ENCODE measurements around the gene RBBP8NL. TPM values are rescaled to one million over a fixed set of nuclear protein-coding genes. Genes with fewer than 3 reads are reported as not detected.

Gene RBBP8NL
- total RNA-seq, 1 experiment from 2014 or later, result 0.28 TPM

GRCh38 chr20:62381842-62382241 lies 45.5 kb downstream of the RBBP8NL start:
- Histone ChIP-seq H3K79me2 (ENCODE audit: insufficient read depth, low read length) (peaks cover 4% of the 10 kb centered on the region; the same call in 1 of the 2 replicates), H4K20me1 (ENCODE audit: control insufficient read depth, insufficient read depth, insufficient read length) (no peaks in the 10 kb centered on the region), H4K91ac (ENCODE audit: insufficient read length, low read depth, low read length) (no peak overlapping the region), H3K18ac (ENCODE audit: insufficient read length, low read depth, low read length) (no peak overlapping the region), H3K79me1 (ENCODE audit: insufficient read depth, low read depth, low read length, poor library complexity, severe bottlenecking) (no peaks in the 10 kb centered on the region), H3K23ac (ENCODE audit: insufficient read length, low read depth, low read length) (no peak overlapping the region), H3K56ac (ENCODE audit: insufficient read length, low read depth, low read length) (no peak overlapping the region), H3K23me2 (ENCODE audit: insufficient read length, low read depth, low read length, poor library complexity, severe bottlenecking) (peaks cover 6% of the 10 kb centered on the region), H3K9me3 (ENCODE audit: control insufficient read depth, low read depth, low read length) (no peaks in the 10 kb centered on the region), H2AFZ (ENCODE audit: low read length) (no peak overlapping the region), H4K8ac (replicated peaks; ENCODE audit: insufficient read length, low read depth, low read length) (no peak overlapping the region), H2BK5ac (ENCODE audit: insufficient read length, low read length) (no peak overlapping the region), H3K27me3 (ENCODE audit: insufficient read depth, low read length) (no peaks in the 10 kb centered on the region), H3K4ac (ENCODE audit: low read depth, low read length) (no peak overlapping the region), H4K5ac (ENCODE audit: insufficient read length, low read depth, low read length) (no peak overlapping the region), H3K4me1 (ENCODE audit: insufficient read depth, low read length) (no peaks in the 10 kb centered on the region), H2BK12ac (ENCODE audit: insufficient read length, low read depth, low read length) (no peak overlapping the region), H3K9ac (ENCODE audit: extremely low read depth, insufficient read length, low read length) (no peak overlapping the region), H2BK20ac (ENCODE audit: low read depth, low read length, poor library complexity, severe bottlenecking) (no peak overlapping the region), H2BK120ac (ENCODE audit: low read depth, low read length, poor library complexity, severe bottlenecking) (no peak overlapping the region), H3K14ac (ENCODE audit: insufficient read depth, low read length) (no peak overlapping the region), H3K27ac (ENCODE audit: insufficient read length, low read depth, low read length) (no peak overlapping the region), H2AK5ac (ENCODE audit: insufficient read length, low read length) (no peak overlapping the region), H3T11ph (ENCODE audit: low read length) (no peak overlapping the region), H2BK15ac (ENCODE audit: low read depth, low read length) (no peak overlapping the region), H3K4me2 (ENCODE audit: insufficient read depth, insufficient read length, low read length) (no peak overlapping the region)
- Mint-ChIP-seq H3K4me3 (peak overlapping the region in 1 of 2 experiments; percentile 0; a peak in 1 of 5 replicates), H3K36me3 (ENCODE audit: insufficient read depth in 1 of 3, low read depth in 3 of 3) (peaks cover 8 to 17% (median 11%) of the 10 kb centered on the region in 3 experiments), H3K4me1 (peaks cover 18 to 27% of the 10 kb centered on the region in 2 experiments), H3K9me3 (peaks cover 4 to 6% of the 10 kb centered on the region in 2 experiments; a peak in 4 of 5 replicates), H3K27ac (no peak overlapping the region), H3K27me3 (ENCODE audit: low read depth) (no peaks in the 10 kb centered on the region; the same call in 1 of the 2 replicates)
- TF ChIP-seq CTCF (conservative IDR thresholded peaks at IDR 0.05), result no peak
- no CpG with 5 or more reads among the region's 6 CpGs for WGBS (ENCODE audit: extremely low coverage, insufficient read length, low lambda C conversion rate)
- DNase-seq, result no peak

All from H9 (cell line).